NB4 (cell line): ENCODE measurements around the gene SEPHS1.

ENCODE experiments used
- MYC ChIP-seq: IDR thresholded peaks from 2 replicates; pipeline ENCODE4 v1.6.1; 2011; ENCODE audit warnings: low read depth, low read length
- POLR2A ChIP-seq: IDR thresholded peaks from 2 replicates; pipeline ENCODE4 v1.6.1; 2011; ENCODE audit warnings: mild to moderate bottlenecking; ENCODE audit not compliant: insufficient read length; ENCODE audit errors: extremely low read depth
- TF ChIP-seq, protein P1 (sequence below): IDR thresholded peaks from one replicate; pipeline ENCODE4 v1.5.1; 2012; ENCODE audit warnings: low read depth, low read length
- TF ChIP-seq, protein P2 (sequence below): IDR thresholded peaks from 2 replicates; pipeline ENCODE4 v1.6.1; 2011; ENCODE audit warnings: low read depth, low read length

DNA sequence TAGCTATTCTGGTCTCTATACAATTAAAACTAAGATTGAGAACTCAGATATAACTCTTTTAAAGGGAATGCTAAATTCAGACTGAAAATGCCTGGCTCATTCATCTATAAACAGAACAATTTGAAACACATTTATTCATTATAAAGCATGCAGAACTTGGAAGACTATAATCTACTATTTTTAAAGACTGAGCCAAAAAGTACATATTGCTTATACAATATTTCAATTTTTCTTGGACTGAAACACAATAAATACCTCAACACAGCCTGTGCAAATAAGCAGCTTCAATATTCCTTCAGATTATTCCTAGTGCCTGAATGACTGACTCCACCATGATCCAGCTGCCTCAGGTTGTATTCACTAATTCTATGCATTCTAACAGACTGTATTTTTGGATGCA, 32.7 kb downstream of the SEPHS1 start:
- TF ChIP-seq, protein P1, sequence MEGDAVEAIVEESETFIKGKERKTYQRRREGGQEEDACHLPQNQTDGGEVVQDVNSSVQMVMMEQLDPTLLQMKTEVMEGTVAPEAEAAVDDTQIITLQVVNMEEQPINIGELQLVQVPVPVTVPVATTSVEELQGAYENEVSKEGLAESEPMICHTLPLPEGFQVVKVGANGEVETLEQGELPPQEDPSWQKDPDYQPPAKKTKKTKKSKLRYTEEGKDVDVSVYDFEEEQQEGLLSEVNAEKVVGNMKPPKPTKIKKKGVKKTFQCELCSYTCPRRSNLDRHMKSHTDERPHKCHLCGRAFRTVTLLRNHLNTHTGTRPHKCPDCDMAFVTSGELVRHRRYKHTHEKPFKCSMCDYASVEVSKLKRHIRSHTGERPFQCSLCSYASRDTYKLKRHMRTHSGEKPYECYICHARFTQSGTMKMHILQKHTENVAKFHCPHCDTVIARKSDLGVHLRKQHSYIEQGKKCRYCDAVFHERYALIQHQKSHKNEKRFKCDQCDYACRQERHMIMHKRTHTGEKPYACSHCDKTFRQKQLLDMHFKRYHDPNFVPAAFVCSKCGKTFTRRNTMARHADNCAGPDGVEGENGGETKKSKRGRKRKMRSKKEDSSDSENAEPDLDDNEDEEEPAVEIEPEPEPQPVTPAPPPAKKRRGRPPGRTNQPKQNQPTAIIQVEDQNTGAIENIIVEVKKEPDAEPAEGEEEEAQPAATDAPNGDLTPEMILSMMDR = no peak
- no peak for TF ChIP-seq POLR2A
- no peak for TF ChIP-seq MYC
- TF ChIP-seq, protein P2, sequence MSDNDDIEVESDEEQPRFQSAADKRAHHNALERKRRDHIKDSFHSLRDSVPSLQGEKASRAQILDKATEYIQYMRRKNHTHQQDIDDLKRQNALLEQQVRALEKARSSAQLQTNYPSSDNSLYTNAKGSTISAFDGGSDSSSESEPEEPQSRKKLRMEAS = no peak
